ENCODE data around the gene CD1C.

DNA sequence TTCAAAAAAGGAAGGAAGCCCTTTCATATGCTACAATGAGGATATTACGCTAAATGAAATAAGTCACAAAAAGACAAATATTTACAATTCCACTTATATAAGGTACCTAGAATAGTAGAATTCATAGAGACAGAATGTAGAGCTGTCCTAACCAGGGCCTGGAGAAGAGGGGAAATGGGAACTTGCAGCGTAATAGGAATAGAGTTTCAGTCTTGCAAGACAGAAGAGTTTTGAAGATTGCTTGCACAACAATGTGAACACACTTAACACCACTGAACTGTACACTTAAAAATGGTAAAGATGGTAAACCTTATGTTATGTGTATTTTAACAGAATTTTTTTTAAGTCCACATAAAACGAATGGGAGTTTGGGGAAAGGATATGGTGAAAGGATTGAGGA, 38.7 kb downstream of the CD1C start:
- TF ChIP-seq CTCF (IDR thresholded peaks at IDR 0.05) (no peak), EP300 (IDR thresholded peaks at IDR 0.05) (no peak), POLR2A (IDR thresholded peaks at IDR 0.05) (no peak)
